Measurements from ENCODE around the gene SLC13A5.
A peak's percentile ranks its signal among the peaks of the same experiment; 100 is the strongest.

Gene SLC13A5

GRCh38 chr17:6753006-6753445 lies 39.9 kb upstream of the SLC13A5 start (continued):
- TF ChIP-seq ZNF558 (tag by site-specific recombination; IDR thresholded peaks at IDR 0.05) (no peak), ZNF521 (tag by site-specific recombination; IDR thresholded peaks at IDR 0.05) (no peak), SCRT2 (tag by site-specific recombination; IDR thresholded peaks at IDR 0.05) (no peak), ZNF701 (tag by site-specific recombination; IDR thresholded peaks at IDR 0.05) (no peak), ZNF654 (tag by site-specific recombination; IDR thresholded peaks at IDR 0.05; ENCODE audit: low read depth) (no peak), ZNF114 (tag by site-specific recombination; IDR thresholded peaks at IDR 0.05) (no peak), ZNF785 (tag by site-specific recombination; IDR thresholded peaks at IDR 0.05) (peak; percentile 53; the same call in 1 of the 2 replicates), KLF17 (tag by site-specific recombination; IDR thresholded peaks at IDR 0.05) (no peak), ZBTB6 (tag by site-specific recombination; IDR thresholded peaks at IDR 0.05) (no peak), PRDM10 (tag by site-specific recombination; IDR thresholded peaks at IDR 0.05) (peak; percentile 23; the same call in 1 of the 2 replicates), ZNF707 (tag by site-specific recombination; IDR thresholded peaks at IDR 0.05) (no peak), ZBTB17 (tag by site-specific recombination; IDR thresholded peaks at IDR 0.05) (0 out of 2 replicates have a peak, but pooled peaks have one; percentile 7), ZNF37A (tag by site-specific recombination; IDR thresholded peaks at IDR 0.05) (no peak), KLF1 (tag by site-specific recombination; IDR thresholded peaks at IDR 0.05) (no peak), OSR2 (tag by site-specific recombination; IDR thresholded peaks at IDR 0.05) (no peak), ZNF175 (tag by site-specific recombination; IDR thresholded peaks at IDR 0.05) (no peak), PRDM2 (tag by site-specific recombination; IDR thresholded peaks at IDR 0.05; ENCODE audit: borderline replicate concordance) (no peak)

Measured in HEK293 (cell line).